Tibial nerve (tissue), 4 donors: ENCODE measurements around the gene PLXDC2.

ENCODE experiments used
- CTCF ChIP-seq, 5 experiments: fragments of 200-600 bp in 3 of 5; fragments of 450-650 bp in 2 of 5; sonication (generic) in 3 of 5; IDR thresholded peaks; one replicate each; pipeline ENCODE4 v1.5.1; 2016 to 2019; ENCODE audit warnings: antibody characterized with exemption in 5 of 5, mild to moderate bottlenecking in 3 of 5, moderate library complexity in 2 of 5
- EP300 ChIP-seq, 2 donors: sonication (generic); formaldehyde crosslinking; IDR thresholded peaks; one replicate each; pipeline ENCODE4 v1.6.1; 2017; ENCODE audit warnings: antibody characterized with exemption in 2 of 2, mild to moderate bottlenecking in 1 of 2

GRCh38 chr10:20237091-20237570 is 420.9 kb downstream of the PLXDC2 start:
- TF ChIP-seq CTCF (IDR thresholded peaks at IDR 0.05) = no peak
- no peak for TF ChIP-seq EP300 (IDR thresholded peaks at IDR 0.05)
